WTC11 (cell line): ENCODE measurements around the gene RNASE9. TPM values are rescaled to one million over a fixed set of nuclear protein-coding genes. Genes with fewer than 3 reads are reported as not detected.
"Not testable (repeated sequence)": the region's sequence is repeated elsewhere in the genome, so short reads cannot be mapped to it uniquely, and the experiment has no call there.

Experiments used
- ATAC-seq: fragments of 200-7000 bp; cut with Tn5 transposase; 2 replicates; pipeline ENCODE4 v1.10.0; 2021; ENCODE audit warnings: mild to moderate bottlenecking, moderate library complexity
- CTCF ChIA-PET: fragments of 300-600 bp; sonication (Branson Sonifier 250); formaldehyde crosslinking; loops from one replicate; lab custom pipeline; 2021; ENCODE audit warnings: antibody characterized with exemption; lab: Charles Lee
- POLR2A ChIA-PET: fragments of 350-600 bp; sonication (Branson Sonifier 250); formaldehyde crosslinking; loops from one replicate; lab custom pipeline; 2021; ENCODE audit warnings: antibody characterized with exemption; lab: Charles Lee
- DNase-seq: peaks from one replicate; pipeline ENCODE4 v3.0.0; 2021; ENCODE audit warnings: low spot score
- H3K27ac Mint-ChIP-seq: 2 replicates; pipeline ENCODE4 v1.8.0; 2021; ENCODE audit warnings: mixed read lengths
- H3K27me3 Mint-ChIP-seq: 2 replicates; pipeline ENCODE4 v1.8.0; 2021; ENCODE audit warnings: low read depth, mild to moderate bottlenecking, moderate library complexity, mixed read lengths
- H3K36me3 Mint-ChIP-seq: 2 replicates; pipeline ENCODE4 v1.8.0; 2021; ENCODE audit warnings: mixed read lengths
- H3K4me1 Mint-ChIP-seq: 2 replicates; pipeline ENCODE4 v1.8.0; 2022; ENCODE audit warnings: mixed read lengths
- H3K4me3 Mint-ChIP-seq: 2 replicates; pipeline ENCODE4 v1.8.0; 2021; ENCODE audit warnings: mild to moderate bottlenecking, moderate library complexity, mixed read lengths
- H3K9me3 Mint-ChIP-seq: 2 replicates; pipeline ENCODE4 v1.8.0; 2021; ENCODE audit warnings: mixed read lengths
- ARID4B ChIP-seq: sonication (generic); formaldehyde crosslinking; IDR thresholded peaks from 2 replicates; pipeline ENCODE4 v1.8.0; 2023; ENCODE audit warnings: missing genetic modification reagents, mild to moderate bottlenecking, borderline replicate concordance
- ATF3 ChIP-seq: sonication (generic); formaldehyde crosslinking; conservative IDR thresholded peaks from 2 replicates; pipeline ENCODE4 v1.8.1; 2022; ENCODE audit warnings: mild to moderate bottlenecking, missing genetic modification reagents
- JUN ChIP-seq: sonication (generic); formaldehyde crosslinking; IDR thresholded peaks from 2 replicates; pipeline ENCODE4 v1.8.0; 2023; ENCODE audit warnings: mild to moderate bottlenecking, missing genetic modification reagents
- MAX ChIP-seq: sonication (generic); formaldehyde crosslinking; IDR thresholded peaks from 2 replicates; pipeline ENCODE4 v1.8.0; 2022; ENCODE audit warnings: mild to moderate bottlenecking, missing genetic modification reagents
- MXD4 ChIP-seq: fragments of 250-450 bp; sonication (Bioruptor Pico); IDR thresholded peaks from 2 replicates; pipeline ENCODE4 v1.8.0; 2021; ENCODE audit warnings: mild to moderate bottlenecking, moderate library complexity, borderline replicate concordance
- NFE2L1 ChIP-seq: sonication (generic); formaldehyde crosslinking; IDR thresholded peaks from 2 replicates; pipeline ENCODE4 v1.8.1; 2023; ENCODE audit warnings: missing genetic modification reagents
- NFYB ChIP-seq: sonication (generic); formaldehyde crosslinking; conservative IDR thresholded peaks from 2 replicates; pipeline ENCODE4 v1.8.0; 2022; ENCODE audit warnings: low read depth, missing genetic modification reagents
- NR2C2 ChIP-seq: sonication (generic); formaldehyde crosslinking; IDR thresholded peaks from 2 replicates; pipeline ENCODE4 v1.8.0; 2022; ENCODE audit warnings: mild to moderate bottlenecking, missing genetic modification reagents
- PRDM15 ChIP-seq: sonication (generic); formaldehyde crosslinking; IDR thresholded peaks from 2 replicates; pipeline ENCODE4 v1.8.0; 2022; ENCODE audit warnings: missing genetic modification reagents
- STAT6 ChIP-seq: sonication (generic); formaldehyde crosslinking; conservative IDR thresholded peaks from 2 replicates; pipeline ENCODE4 v1.8.1; 2023; ENCODE audit warnings: mild to moderate bottlenecking, low read depth, missing genetic modification reagents, moderate library complexity
- ZNF281 ChIP-seq: sonication (generic); formaldehyde crosslinking; IDR thresholded peaks from 2 replicates; pipeline ENCODE4 v1.8.0; 2023; ENCODE audit warnings: mild to moderate bottlenecking, missing genetic modification reagents
- total RNA-seq: library from RNA; stranded (reverse); gene quantifications from 3 replicates; pipeline ENCODE4 v1.2.3, GENCODE V29; 2021

The RNASE9 gene
- total RNA-seq, 1 experiment from 2014 or later: not detected

- TF ChIP-seq STAT6 (CRISPR knock-in tag): no peak
- no peak for TF ChIP-seq ATF3 (CRISPR knock-in tag)
- TF ChIP-seq MXD4 (CRISPR knock-in tag): no peak
- no peak for TF ChIP-seq JUN (CRISPR knock-in tag)
- no peak for TF ChIP-seq MAX (CRISPR knock-in tag)
Measured at GRCh38 chr14:20568393-20568792, 7.5 kb upstream of the RNASE9 start (continued).

GRCh38 chr14:20567199-20567598 lies 6.4 kb upstream of the RNASE9 start:
- H3K9me3 Mint-ChIP-seq: peaks cover 46% of the 10 kb centered on the region
- peaks cover 33% of the 10 kb centered on the region for H3K4me1 Mint-ChIP-seq
- H3K27ac Mint-ChIP-seq, POLR2A ChIA-PET, H3K27me3 Mint-ChIP-seq, DNase-seq, ATAC-seq, H3K4me3 Mint-ChIP-seq, CTCF ChIA-PET: not testable (repeated sequence)
- peaks cover 37% of the 10 kb centered on the region for H3K36me3 Mint-ChIP-seq

- TF ChIP-seq ARID4B (CRISPR knock-in tag) (no peak), JUN (CRISPR knock-in tag) (no peak), MXD4 (CRISPR knock-in tag) (no peak), NFYB (CRISPR knock-in tag) (no peak), PRDM15 (CRISPR knock-in tag) (peak; percentile 95), NFE2L1 (CRISPR knock-in tag) (no peak), MAX (CRISPR knock-in tag) (no peak), ZNF281 (no peak), NR2C2 (CRISPR knock-in tag) (no peak)
- H3K4me1 Mint-ChIP-seq: peaks cover 39% of the 10 kb centered on the region
- H3K4me3 Mint-ChIP-seq: no peak overlapping the region
- H3K27me3 Mint-ChIP-seq: no peaks in the 10 kb centered on the region
- H3K36me3 Mint-ChIP-seq: peaks cover 24% of the 10 kb centered on the region
- H3K9me3 Mint-ChIP-seq: peaks cover 27% of the 10 kb centered on the region
- ChIA-PET POLR2A (no interaction called here), CTCF (no interaction called here)
- ATAC-seq: peak; percentile 78
- no peak overlapping the region for H3K27ac Mint-ChIP-seq
- DNase-seq: peak; percentile 23
Measured at GRCh38 chr14:20564501-20564997, 3.7 kb upstream of the RNASE9 start.
